NCI-H2029 (cell line): ENCODE results near the gene GALNT2.

Source experiments
- DNase-seq: peaks from one replicate; lab custom pipeline; 2025; lab: John Stamatoyannopoulos, UW

The GALNT2 gene

DNA sequence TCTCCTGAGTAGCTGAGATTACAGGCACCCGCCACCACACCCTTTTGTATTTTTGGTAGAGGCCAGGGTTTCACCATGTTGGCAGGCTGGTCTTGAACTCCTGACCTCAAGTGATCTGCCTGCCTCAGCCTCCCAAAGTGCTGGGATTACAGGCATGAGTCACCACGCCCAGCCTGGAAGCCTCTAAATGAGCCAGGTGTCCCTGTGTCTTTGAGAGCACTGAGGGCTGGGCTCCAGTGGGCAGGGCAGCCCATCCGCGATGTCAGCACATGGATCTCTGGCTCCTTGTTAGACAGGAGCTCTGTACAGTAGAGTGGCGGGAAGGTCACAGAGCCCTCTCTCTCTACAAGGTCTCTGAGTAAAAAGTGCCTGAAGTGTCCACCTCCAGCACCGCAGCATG, 234.8 kb downstream of the GALNT2 start:
- DNase-seq: peak; percentile 33

DNA sequence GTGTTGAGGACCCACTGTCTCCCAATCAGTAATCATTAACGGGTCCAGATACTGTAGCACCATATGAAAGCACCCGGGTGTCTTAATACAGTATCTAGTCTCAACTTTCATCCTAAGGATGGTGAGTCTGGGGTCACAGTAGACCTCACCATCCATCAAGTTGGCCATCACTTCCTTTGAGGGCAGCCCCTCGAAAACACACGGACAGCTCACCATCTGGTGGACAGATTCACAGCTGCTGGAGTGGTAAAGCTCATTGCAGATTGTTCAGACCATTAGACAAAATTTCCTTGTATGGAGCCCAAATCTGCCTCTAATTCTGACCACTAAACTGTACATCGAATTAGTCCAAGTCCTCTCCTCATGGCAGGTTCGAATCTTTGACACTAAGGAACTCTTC, 236.0 kb downstream of the GALNT2 start:
- DNase-seq: no peak

DNA sequence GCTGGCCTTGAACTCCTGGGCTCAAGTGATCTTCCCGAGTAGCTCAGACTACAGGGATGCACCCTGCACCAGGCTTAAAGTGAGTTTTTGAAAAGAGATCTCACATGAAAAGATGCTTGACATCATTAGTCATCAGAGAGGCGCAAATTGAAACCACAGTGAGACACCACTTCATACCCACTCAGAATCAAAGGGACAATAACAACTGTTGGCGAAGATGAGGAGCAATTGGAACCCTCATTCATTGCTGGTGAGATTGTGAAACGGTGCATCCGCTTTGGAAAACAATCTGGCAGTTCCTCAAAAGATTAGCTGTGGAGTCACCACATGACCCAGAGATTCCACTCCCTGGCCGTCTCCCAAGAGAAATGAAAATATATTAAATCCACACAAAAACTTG, 236.8 kb downstream of the GALNT2 start:
- DNase-seq: peak; percentile 72

DNA sequence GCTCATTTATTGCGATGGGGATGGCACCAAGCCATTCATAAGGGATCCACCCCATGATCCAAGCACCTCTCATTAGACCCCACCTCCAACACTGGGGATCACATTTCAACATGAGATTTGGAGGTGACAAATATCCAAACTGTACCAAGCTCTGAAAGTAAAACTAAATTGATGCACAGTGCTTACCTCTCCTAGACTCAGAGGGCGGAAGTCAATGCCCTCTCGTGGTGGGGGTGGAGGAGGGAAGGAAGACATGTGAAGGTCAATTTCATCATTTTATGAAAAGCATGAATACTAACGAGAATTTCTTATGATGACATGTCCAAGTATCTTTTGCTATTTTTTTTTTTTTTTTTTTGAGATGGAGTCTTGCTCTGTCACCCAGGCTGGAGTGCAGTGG, 239.1 kb downstream of the GALNT2 start:
- DNase-seq: no peak

GRCh38 chr1:230307213-230307612, 240.2 kb downstream of the GALNT2 start:
- peak; percentile 22 for DNase-seq

GRCh38 chr1:230308039-230308438, 241.0 kb downstream of the GALNT2 start:
- peak; percentile 77 for DNase-seq

- no peak for DNase-seq
Measured at GRCh38 chr1:230308821-230309220, 241.8 kb downstream of the GALNT2 start.

DNA sequence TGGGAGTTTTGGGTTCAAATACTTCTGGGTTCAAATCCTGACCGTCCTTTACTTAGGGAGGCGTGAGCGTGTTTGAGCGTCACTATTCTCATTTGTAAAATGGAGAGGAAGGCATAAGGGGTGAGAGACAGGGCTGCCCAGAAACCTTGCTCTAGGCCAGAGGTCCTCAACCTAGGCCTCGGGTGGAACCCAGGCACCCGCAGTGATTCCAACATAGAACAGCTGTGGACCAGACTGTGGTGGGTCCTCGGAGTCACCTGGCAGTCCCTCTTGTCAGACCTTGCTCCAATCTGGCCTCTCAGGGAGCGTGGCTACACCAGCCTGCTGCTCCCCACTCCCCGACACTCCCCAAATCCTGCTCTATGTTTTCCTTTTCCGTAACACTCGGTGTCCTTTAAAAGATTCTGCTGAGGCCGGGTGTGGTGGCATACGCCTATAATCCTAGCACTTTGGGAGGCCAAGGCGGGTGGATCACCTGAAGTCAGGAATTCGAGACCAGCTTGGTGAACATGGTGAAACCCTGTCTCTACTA, 242.7 kb downstream of the GALNT2 start:
- DNase-seq: no peak

- DNase-seq: peak; percentile 47
Measured at GRCh38 chr1:230310381-230311163, 243.5 kb downstream of the GALNT2 start.

- no peak for DNase-seq
Measured at GRCh38 chr1:230312676-230313075, 245.6 kb downstream of the GALNT2 start.

DNA sequence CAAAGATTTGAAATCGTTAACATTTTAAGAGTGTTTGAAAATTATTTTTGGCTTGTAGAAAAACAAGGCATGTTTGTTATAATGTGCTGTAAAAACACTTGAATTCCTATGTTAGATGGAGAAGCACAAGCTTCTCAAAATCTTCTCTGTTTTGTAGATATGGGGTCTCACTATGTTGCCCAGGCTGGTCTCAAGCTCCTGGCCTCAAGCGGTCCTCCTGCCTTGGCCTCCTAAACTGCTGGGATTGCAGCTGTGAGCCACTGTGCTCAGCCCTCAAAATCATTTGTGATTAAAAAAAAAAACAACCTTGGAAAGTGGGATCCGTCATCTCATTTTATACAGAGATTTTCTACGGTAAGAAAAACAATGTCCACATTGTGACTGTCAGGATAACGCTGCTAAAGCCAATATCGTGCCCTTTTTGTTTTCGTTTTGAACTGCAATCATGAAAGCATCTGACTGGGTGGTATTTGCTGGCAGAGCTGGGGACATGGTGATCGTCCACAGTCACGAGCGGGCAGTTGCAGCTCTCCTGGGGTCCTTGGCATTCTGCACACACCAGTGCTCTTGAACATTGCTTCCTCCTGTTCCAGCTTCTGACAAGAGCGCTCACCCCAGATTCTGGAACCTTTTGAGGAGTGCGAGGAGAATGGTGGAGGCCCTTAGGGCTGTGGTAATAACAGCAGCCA, 246.6 kb downstream of the GALNT2 start:
- DNase-seq: no peak

- DNase-seq: no peak
Measured at GRCh38 chr1:230314142-230314470, 247.1 kb downstream of the GALNT2 start.

DNA sequence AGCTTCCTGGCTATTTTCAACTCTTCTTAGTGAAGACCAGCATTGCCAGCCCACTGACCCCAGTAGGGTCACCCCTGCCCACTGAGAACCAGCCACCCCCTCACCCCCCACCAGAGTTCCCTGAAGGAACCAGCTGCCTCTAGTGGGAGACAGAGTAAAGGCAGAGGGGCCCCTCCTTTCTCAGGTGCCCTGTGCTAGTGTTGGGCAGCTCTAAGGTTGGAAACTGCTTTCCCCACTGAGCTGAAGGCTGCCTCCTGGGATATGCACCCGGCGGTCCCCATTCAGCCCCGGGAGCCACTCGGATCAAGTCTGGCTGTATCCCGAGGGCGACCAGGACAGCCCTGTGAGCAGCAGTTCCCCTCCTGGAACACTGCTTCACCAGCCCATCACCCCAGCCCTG, 248.1 kb downstream of the GALNT2 start:
- no peak for DNase-seq

DNA sequence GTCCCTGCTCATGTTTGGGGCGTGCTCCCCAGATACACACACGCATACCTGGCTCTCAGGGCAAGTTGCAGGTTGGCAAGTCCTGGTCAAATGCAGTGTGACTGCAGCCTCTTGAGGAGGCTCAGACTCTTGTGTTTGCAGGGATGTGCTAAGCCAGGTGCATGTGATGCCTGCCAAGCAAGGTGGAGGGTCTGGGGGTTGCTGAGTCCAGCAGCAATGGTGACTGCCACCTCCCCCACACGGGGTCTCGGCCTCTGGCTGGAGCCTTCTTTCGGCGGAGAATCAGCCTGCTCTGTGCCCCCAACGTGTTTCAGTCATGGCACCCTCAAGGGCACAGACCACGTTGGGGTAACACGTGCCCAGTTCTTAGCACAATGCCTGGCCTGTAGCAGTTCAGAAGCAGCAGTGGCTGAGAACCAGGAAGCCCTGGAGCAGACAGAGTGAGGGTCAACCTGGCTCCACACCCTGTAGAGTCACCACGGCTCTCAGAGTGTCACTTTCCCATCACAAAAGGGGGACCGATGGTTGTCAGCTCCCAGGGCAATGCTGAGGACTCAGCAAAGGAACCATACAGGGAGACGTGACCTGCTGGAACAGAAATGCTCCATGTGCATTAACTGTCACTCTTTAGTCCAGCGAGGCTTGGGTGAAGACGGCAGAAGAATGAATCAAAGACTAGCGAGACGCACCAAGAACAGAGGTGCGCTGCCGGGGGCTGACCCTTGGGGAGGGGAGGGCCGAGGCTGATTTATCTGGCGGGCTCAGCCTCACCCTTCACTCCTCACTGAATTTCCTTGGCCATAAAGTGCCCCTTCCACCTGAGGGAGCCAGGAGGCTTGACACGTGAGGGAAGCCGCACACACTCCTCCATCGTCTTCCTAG, 250.1 kb downstream of the GALNT2 start:
- no peak for DNase-seq

- no peak for DNase-seq
Measured at GRCh38 chr1:230317823-230318819, 251.1 kb downstream of the GALNT2 start.

GRCh38 chr1:230319014-230319747, 252.1 kb downstream of the GALNT2 start:
- DNase-seq: no peak

DNA sequence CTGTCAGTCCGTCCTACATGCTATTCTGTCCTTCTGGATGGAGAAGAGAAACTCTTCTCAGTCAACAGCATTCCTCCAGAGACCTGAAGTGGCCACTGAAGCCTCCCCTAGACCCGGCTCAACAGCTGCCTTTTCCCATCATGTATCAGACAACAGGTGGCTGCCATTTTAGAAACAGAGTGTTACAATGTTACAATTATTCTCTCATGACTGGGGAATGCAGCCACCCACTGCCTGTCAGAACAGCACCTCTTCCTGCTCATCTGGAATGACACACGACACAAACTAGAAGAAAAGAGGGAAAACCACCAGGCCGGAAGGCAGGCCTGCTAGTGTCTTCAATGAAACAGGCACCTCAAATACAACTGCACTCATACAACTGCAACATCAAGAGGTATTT, 253.8 kb downstream of the GALNT2 start:
- DNase-seq: no peak

- DNase-seq: no peak
Measured at GRCh38 chr1:230321341-230321740, 254.3 kb downstream of the GALNT2 start.

DNA sequence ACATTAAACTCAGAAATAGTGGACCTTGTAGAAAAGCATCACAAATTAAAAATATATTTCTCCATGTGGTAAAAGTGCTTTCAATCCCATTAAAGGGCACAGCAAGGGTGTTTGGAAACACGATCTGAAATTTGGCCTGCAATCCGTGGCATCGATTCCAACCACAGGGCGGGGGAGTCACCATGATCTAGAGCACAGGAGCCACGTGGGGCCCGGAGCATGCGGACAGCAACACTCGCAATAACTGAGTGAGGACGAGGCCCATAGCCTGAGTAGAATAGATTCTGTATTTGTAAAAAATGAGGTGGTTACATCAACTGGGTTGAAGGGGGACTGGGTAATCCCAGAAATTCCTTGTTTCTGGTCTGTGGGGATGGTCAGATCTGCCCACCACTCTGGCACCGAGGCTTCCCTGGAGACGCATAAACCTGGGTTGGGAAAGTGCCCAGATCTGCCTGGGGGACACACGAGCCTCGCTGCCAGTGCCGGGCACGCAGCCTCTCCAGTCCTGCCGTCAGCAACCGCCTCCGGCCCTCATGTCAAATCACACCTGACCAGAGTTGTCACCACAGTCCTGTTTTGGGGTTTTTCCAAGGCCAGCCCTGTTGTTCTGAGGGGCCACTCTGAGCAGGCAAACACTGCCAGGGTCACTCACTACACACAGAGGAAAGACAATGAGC, 254.8 kb downstream of the GALNT2 start:
- DNase-seq: no peak

DNA sequence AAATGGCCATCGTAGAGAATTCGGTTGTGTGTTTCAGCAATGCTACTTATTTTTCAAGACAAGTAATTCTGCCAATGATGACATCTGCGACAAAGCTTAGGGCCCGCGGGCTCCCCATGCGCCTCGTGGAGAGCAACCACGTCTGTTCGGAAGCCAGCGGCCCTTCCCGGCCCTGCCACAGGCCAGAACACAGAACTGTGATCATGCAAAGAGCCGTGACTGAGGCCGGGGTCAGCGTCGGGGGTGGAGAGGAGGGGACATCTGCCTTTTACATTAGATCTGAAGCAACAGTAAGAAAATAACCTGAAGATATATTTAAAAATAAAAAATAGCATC, 255.4 kb downstream of the GALNT2 start:
- no peak for DNase-seq
